Measurements from ENCODE around the gene OMP.

The OMP gene

DNA sequence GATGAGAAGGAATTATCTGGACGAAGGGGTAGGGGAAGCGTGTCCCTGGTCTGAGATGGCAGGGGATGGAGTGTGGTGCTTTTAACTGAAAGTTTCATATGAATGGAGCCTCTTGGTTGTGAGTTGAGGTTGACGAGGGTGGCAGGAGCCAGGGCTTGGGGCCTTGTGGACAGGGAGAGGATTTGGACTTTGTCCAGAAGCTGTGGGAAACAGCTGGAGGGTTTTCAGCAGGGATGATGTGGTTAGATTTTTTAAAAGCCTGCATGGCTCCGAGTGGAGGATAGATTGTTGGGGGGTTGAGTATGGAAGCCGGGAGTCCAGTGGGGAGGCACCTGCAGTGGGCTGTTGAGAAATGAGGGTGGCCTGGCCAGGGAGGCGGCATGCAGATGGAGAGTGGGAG, 50.2 kb downstream of the OMP start:
- Histone ChIP-seq H3K36me3 (ENCODE audit: insufficient read depth, low read length) (no peaks in the 10 kb centered on the region), H3K9ac (ENCODE audit: insufficient read length) (no peak overlapping the region), H3K9me3 (ENCODE audit: low read depth, low read length) (no peaks in the 10 kb centered on the region), H3K4me3 (no peak overlapping the region), H3K27ac (no peak overlapping the region)
- TF ChIP-seq POLR2AphosphoS5 (IDR thresholded peaks at IDR 0.05; ENCODE audit: borderline replicate concordance, low read depth, low read length): no peak
- TF ChIP-seq EZH2 (IDR thresholded peaks at IDR 0.05): no peak
- no peak for TF ChIP-seq FOXP2 (optimal IDR thresholded peaks at IDR 0.05; ENCODE audit: control extremely low read depth, extremely low read length, insufficient read depth)
- DNase-seq (ENCODE audit: low read depth, low spot score): no peak

All from SK-N-MC (cell line).